Neural cell (in vitro differentiated cells): ENCODE measurements around the gene SEMG1. TPM values are rescaled to one million over a fixed set of nuclear protein-coding genes. Genes with fewer than 3 reads are reported as not detected.

ENCODE experiments used
- H2AFZ ChIP-seq: fragments of 200-600, 300-800 bp; sonication (generic), shearing (Covaris generic); 2 replicates; pipeline ENCODE4 v1.6.0; 2014; ENCODE audit warnings: low read depth, mild to moderate bottlenecking, antibody characterized with exemption, low read length, moderate library complexity
- H3F3A ChIP-seq: fragments of 200-600 bp; shearing (Covaris generic); 2 replicates; pipeline ENCODE4 v1.6.1; 2016; ENCODE audit warnings: mild to moderate bottlenecking, moderate library complexity, mixed read lengths, antibody characterized with exemption, low read length; ENCODE audit not compliant: insufficient read depth, poor library complexity, severe bottlenecking
- H3K27ac ChIP-seq: fragments of 200-600, 300-800 bp; sonication (generic), shearing (Covaris generic); 2 replicates; pipeline ENCODE4 v1.5.1; 2014; ENCODE audit warnings: mild to moderate bottlenecking, low read length, moderate library complexity
- H3K27me3 ChIP-seq: fragments of 300-800, 200-600 bp; sonication (generic), shearing (Covaris generic); 2 replicates; pipeline ENCODE4 v1.6.0; 2014; ENCODE audit warnings: mild to moderate bottlenecking, low read depth, low read length, moderate library complexity; ENCODE audit not compliant: insufficient read depth
- H3K36me3 ChIP-seq: fragments of 300-800, 200-600 bp; sonication (generic), shearing (Covaris generic); 2 replicates; pipeline ENCODE4 v1.5.1; 2014; ENCODE audit warnings: mild to moderate bottlenecking, antibody characterized with exemption, low read length, moderate library complexity; ENCODE audit not compliant: insufficient read depth
- H3K4me2 ChIP-seq: fragments of 300-800, 200-600 bp; sonication (generic), shearing (Covaris generic); 2 replicates; pipeline ENCODE4 v1.6.0; 2014; ENCODE audit warnings: mild to moderate bottlenecking, low read length
- H3K4me3 ChIP-seq: fragments of 300-800, 200-600 bp; sonication (generic), shearing (Covaris generic); 2 replicates; pipeline ENCODE4 v1.5.1; 2014; ENCODE audit warnings: mild to moderate bottlenecking, low read length, moderate library complexity
- H3K79me2 ChIP-seq: fragments of 200-600 bp; shearing (Covaris generic); replicated peaks from 2 replicates; pipeline ENCODE4 v1.6.0; 2014; ENCODE audit warnings: mild to moderate bottlenecking, low read length, moderate library complexity; ENCODE audit not compliant: insufficient read depth
- H3K9ac ChIP-seq: fragments of 300-800, 200-600 bp; sonication (generic), shearing (Covaris generic); 2 replicates; pipeline ENCODE4 v1.6.1; 2016; ENCODE audit warnings: mild to moderate bottlenecking, low read length, mixed read lengths
- H3K9me2 ChIP-seq: fragments of 200-600 bp; shearing (Covaris generic); 2 replicates; pipeline ENCODE4 v1.6.1; 2016; ENCODE audit warnings: mild to moderate bottlenecking, low read length, mixed read lengths; ENCODE audit not compliant: insufficient read depth
- H3K9me3 ChIP-seq: fragments of 200-600, 300-800 bp; sonication (generic), shearing (Covaris generic); 2 replicates; pipeline ENCODE4 v1.6.1; 2016; ENCODE audit warnings: mild to moderate bottlenecking, mixed run types, low read length, moderate library complexity, mixed read lengths
- H4K20me1 ChIP-seq: fragments of 200-600 bp; shearing (Covaris generic); 2 replicates; pipeline ENCODE4 v1.6.1; 2016; ENCODE audit warnings: mild to moderate bottlenecking, mixed run types; ENCODE audit not compliant: insufficient read depth
- CTCF ChIP-seq: fragments of 450-650 bp; IDR thresholded peaks from 2 replicates; pipeline ENCODE4 v1.5.1; 2014; ENCODE audit warnings: antibody characterized with exemption, mild to moderate bottlenecking, moderate library complexity; ENCODE audit not compliant: poor library complexity, severe bottlenecking
- EP300 ChIP-seq: fragments of 450-650 bp; conservative IDR thresholded peaks from 2 replicates; pipeline ENCODE4 v1.6.1; 2014; ENCODE audit warnings: antibody characterized with exemption, mild to moderate bottlenecking, moderate library complexity; ENCODE audit not compliant: poor library complexity, severe bottlenecking
- EZH2 ChIP-seq: fragments of 200-600, 300-800 bp; shearing (Covaris generic), sonication (generic); IDR thresholded peaks from 2 replicates; pipeline ENCODE4 v1.6.1; 2014; ENCODE audit warnings: antibody characterized with exemption, low read length, borderline replicate concordance, mild to moderate bottlenecking; ENCODE audit not compliant: insufficient read depth, poor library complexity, severe bottlenecking
- MXI1 ChIP-seq: fragments of 450-650 bp; conservative IDR thresholded peaks from 2 replicates; pipeline ENCODE4 v1.6.1; 2014; ENCODE audit warnings: antibody characterized with exemption, mild to moderate bottlenecking; ENCODE audit not compliant: poor library complexity, severe bottlenecking
- POLR2AphosphoS5 ChIP-seq: IDR thresholded peaks from 2 replicates; pipeline ENCODE4 v1.6.1; 2012
- RAD21 ChIP-seq: fragments of 450-650 bp; conservative IDR thresholded peaks from 2 replicates; pipeline ENCODE4 v1.6.1; 2014; ENCODE audit warnings: antibody characterized with exemption, mild to moderate bottlenecking, moderate library complexity
- REST ChIP-seq: IDR thresholded peaks from 2 replicates; pipeline ENCODE4 v1.6.1; 2012; ENCODE audit warnings: borderline replicate concordance
- SMC3 ChIP-seq: fragments of 450-650 bp; conservative IDR thresholded peaks from 2 replicates; pipeline ENCODE4 v1.6.1; 2014; ENCODE audit warnings: antibody characterized with exemption, mild to moderate bottlenecking, moderate library complexity; ENCODE audit not compliant: poor library complexity
- TAF1 ChIP-seq: IDR thresholded peaks from 2 replicates; pipeline ENCODE4 v1.6.1; 2012; ENCODE audit warnings: low read depth
- polyA minus RNA-seq: library from RNA; depleted of rRNA, polyadenylated mRNA; stranded (reverse); fragments of >200 nt; gene quantifications from 2 replicates; pipeline ENCODE4 v1.2.3, GENCODE V29; 2014
- polyA plus RNA-seq: library from polyadenylated mRNA; depleted of rRNA; stranded (reverse); fragments of >200 nt; gene quantifications from 2 replicates; pipeline ENCODE4 v1.2.3, GENCODE V29; 2014

SEMG1 gene
- polyA plus RNA-seq = not detected in 2 replicates
- not detected in 2 replicates for polyA minus RNA-seq

GRCh38 chr20:45206725-45207124, at the start of gene SEMG1:
SEMG1 (plus strand) TSS chr20:45207033; CDS start chr20:45207054, 21 bp downstream.
- no peak for TF ChIP-seq CTCF
- TF ChIP-seq EZH2 = no peak
- no peak for TF ChIP-seq TAF1
- TF ChIP-seq EP300 = no peak
- no peak for TF ChIP-seq REST
- no peak for TF ChIP-seq MXI1
- no peak for TF ChIP-seq RAD21
- TF ChIP-seq SMC3 = no peak
- no peak for TF ChIP-seq POLR2AphosphoS5
- H3K4me3 ChIP-seq = no peak within 1 kb of the TSS

GRCh38 chr20:45157962-45158361, 48.9 kb upstream of the SEMG1 start:
- H3K27ac ChIP-seq = no peak overlapping the region
- no peak for TF ChIP-seq SMC3
- no peak for TF ChIP-seq POLR2AphosphoS5
- no peak overlapping the region for H3K4me2 ChIP-seq

More at GRCh38 chr20:45206725-45207124, at the start of gene SEMG1:
- Histone ChIP-seq H3K79me2 (no peaks in the 10 kb centered on the region), H3K36me3 (no peaks in the 10 kb centered on the region), H3K27me3 (no peaks in the 10 kb centered on the region), H4K20me1 (no peaks in the 10 kb centered on the region), H3K9me2 (no peaks in the 10 kb centered on the region), H3K4me2 (no peak within 1 kb of the TSS), H3K9ac (no peak within 1 kb of the TSS), H3K9me3 (no peaks in the 10 kb centered on the region), H3K27ac (no peak within 1 kb of the TSS), H3F3A (no peaks in the 10 kb centered on the region), H2AFZ (no peak within 1 kb of the TSS)

More at GRCh38 chr20:45157962-45158361, 48.9 kb upstream of the SEMG1 start:
- Histone ChIP-seq H3K79me2 (no peaks in the 10 kb centered on the region), H4K20me1 (no peaks in the 10 kb centered on the region), H3K4me3 (no peak overlapping the region), H3K9me3 (no peaks in the 10 kb centered on the region), H2AFZ (no peak overlapping the region), H3K9me2 (no peaks in the 10 kb centered on the region), H3K27me3 (no peaks in the 10 kb centered on the region), H3K9ac (no peak overlapping the region), H3K36me3 (no peaks in the 10 kb centered on the region), H3F3A (no peaks in the 10 kb centered on the region)
